NCI-H1048 (cell line): ENCODE measurements around the gene PSG4.
"Not testable (repeated sequence)": the region's sequence is repeated elsewhere in the genome, so short reads cannot be mapped to it uniquely, and the experiment has no call there.

ENCODE experiments used
- DNase-seq: peaks from one replicate; lab custom pipeline; 2025; lab: John Stamatoyannopoulos, UW

PSG4 gene

GRCh38 chr19:43198686-43199419, 6.6 kb downstream of the PSG4 start:
- DNase-seq = not testable (repeated sequence)

GRCh38 chr19:43197666-43198397, 7.6 kb downstream of the PSG4 start:
- not testable (repeated sequence) for DNase-seq

DNA sequence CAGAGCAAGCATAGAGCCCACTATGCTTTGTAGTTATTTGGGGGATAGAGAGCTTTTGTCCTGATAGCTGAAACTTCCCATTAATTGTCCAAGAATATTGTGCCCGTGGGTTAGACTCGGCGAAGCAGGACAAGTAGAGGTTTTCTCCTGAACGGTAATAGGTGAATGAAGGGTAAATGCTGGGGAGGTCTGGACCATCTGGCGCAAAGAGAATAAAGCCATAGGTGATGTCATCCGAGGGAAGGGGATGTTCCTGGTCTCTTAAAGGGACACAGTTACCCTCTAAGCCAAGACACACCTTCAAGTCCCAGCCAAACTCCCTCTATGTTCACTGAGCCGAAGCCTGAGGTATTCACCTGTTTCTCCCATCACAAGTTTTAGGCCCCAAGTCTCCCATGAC, 11.0 kb downstream of the PSG4 start:
- not testable (repeated sequence) for DNase-seq

- not testable (repeated sequence) for DNase-seq
Observed at GRCh38 chr19:43192381-43193155, 12.9 kb downstream of the PSG4 start.

GRCh38 chr19:43188092-43188491, 17.3 kb downstream of the PSG4 start:
- not testable (repeated sequence) for DNase-seq

DNA sequence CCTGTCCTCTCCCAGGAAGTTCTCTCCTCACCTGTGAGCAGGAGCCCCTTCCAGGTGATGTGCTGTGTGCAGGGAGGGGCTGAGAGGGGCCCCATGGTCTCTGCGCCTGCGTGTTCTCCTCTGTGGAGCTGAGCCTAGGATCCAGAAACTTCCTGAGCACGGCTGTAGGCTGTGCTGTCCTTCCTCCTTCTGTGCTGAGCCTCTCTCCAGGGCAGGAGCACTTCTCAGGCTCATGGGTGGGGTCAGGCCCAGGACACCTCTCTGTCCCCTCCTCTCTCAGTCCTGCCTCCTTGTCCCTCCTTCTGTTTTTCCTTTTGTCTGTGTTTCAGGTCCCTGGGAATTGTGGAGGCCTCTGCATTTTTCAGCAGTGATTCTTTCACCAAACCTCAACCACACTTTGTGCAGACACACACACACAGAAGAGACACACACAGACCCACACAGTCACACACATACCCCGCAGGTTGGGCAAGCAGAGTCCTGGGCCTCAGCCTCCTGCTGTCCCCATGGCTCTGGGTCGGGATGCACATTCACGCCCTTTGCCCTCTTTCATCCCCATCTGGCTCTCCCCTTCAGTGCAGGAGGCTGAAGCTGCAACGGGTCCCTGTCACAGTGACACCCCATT, 19.0 kb downstream of the PSG4 start, which contains the start of gene PSG5:
Gene PSG5, minus strand, starts transcription at position 226 of the 625 bp plus-strand sequence. Its CDS starts 131 bp downstream, at position 95.
- DNase-seq = not testable (repeated sequence)

DNA sequence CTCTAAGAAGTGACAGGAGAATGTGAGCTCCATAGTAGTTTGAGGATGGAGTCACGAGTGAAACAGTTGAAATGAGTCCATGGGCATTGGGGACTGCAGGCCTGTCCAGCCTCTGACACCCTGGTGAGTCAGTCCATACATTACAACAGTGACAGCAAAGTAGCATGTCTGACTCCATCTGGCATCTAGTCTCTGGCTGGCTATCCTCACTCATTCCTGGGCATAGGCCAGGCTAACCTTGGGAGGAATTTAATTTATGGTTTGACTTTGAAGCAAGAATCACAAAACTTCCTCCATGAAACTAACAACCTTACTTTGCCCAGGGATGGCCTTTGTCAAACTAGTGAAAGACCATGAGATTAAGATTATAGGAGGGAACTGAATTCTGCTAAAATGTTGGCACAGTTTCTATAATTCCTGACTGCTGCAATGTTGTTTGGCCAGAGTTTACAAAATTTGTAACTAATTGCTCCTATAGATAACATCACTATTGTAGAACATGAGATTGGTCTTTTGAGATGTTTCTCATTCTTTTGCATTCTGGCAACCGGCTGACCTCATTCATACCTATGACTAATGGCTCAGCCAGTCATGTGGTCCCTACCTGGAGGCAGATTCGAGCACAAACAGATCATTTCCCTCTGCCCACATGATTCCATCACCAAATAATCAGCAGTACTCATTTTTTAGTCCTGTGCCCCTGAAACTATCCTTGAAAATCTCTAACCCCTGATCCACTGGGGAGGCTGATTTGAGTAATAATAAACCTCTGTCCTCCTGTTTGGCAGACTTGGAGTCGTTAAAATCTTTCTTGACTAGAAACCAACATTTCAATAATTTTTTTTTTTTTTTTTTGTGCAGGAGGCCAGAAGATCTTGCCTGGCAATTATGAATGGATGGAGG, 23.3 kb downstream of the PSG4 start:
- DNase-seq = not testable (repeated sequence)

DNA sequence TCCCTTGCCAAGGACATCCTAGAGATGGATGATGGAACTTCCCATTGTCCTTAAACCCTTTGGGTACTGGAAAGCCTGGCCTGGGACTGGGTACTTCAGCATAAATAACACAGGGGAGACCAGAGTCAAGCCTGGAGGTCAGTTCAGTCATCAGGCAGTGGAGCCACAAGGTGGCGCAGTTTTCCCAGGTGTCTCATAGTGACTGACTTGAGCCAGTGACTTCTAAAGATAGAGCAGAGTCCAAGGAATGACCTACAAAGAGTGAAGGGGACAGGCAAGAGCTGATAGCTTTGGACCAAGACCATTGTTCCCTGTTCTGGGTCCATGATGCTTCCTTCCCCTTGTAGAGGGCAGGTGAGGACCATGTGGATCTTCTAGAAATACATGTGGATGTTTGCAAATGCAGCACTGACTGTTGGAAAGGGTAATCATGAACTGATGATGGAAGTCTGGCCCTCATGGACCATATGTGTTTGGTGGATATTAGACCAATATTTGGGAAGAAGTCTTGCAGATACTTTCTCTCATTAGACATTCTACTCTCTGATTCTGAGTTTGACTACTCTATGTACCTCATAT, 25.8 kb downstream of the PSG4 start:
- not testable (repeated sequence) for DNase-seq

DNA sequence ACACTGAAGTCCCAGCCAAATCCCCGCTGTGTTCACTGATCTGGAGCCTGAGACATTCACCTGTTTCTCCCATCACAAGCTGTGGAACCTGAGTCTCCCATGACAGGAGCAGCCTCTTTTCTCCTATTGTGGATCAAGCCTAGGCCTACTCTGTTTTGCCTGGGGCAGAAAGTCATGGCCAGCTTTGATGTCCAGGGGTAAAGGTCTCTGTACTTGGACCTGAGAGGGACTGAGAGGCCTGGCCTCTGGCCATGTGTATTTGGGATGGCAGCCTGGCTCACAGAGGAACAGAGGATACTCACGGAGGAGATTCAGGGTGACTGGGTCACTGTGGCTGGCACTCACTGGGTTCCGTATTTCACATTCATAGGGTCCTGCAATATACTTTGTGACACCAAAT, 26.9 kb downstream of the PSG4 start:
- DNase-seq = not testable (repeated sequence)

GRCh38 chr19:43165906-43166305, 39.5 kb downstream of the PSG4 start:
- DNase-seq = not testable (repeated sequence)

- DNase-seq = not testable (repeated sequence)
Observed at GRCh38 chr19:43163135-43163534, 42.3 kb downstream of the PSG4 start.

GRCh38 chr19:43162261-43162660, 43.2 kb downstream of the PSG4 start:
- DNase-seq = not testable (repeated sequence)

GRCh38 chr19:43152214-43152613, 53.2 kb downstream of the PSG4 start:
- DNase-seq = no peak

- DNase-seq = peak; percentile 58
Observed at GRCh38 chr19:43149788-43150187, 55.6 kb downstream of the PSG4 start.

GRCh38 chr19:43148233-43148632, 57.2 kb downstream of the PSG4 start:
- DNase-seq = no peak
